ENCODE data around the gene GLI3. TPM values are rescaled to one million over a fixed set of nuclear protein-coding genes. Genes with fewer than 3 reads are reported as not detected.

Gene GLI3
- total and polyA plus RNA-seq, 12 donors, result 0.51 to 9.1 (median 5.3) TPM

- Histone ChIP-seq H3K27me3 (no peaks in the 10 kb centered on the region), H3K36me3 (no peaks in the 10 kb centered on the region), H3K4me3 (no peak overlapping the region), H3K27ac (peak overlapping the region in 1 of 10 donors; percentile 55), H3K4me1 (peaks cover 6 to 30% (median 21%) of the 10 kb centered on the region in 9 donors), H3K9me3 (no peaks in the 10 kb centered on the region)
- TF ChIP-seq, protein P1, sequence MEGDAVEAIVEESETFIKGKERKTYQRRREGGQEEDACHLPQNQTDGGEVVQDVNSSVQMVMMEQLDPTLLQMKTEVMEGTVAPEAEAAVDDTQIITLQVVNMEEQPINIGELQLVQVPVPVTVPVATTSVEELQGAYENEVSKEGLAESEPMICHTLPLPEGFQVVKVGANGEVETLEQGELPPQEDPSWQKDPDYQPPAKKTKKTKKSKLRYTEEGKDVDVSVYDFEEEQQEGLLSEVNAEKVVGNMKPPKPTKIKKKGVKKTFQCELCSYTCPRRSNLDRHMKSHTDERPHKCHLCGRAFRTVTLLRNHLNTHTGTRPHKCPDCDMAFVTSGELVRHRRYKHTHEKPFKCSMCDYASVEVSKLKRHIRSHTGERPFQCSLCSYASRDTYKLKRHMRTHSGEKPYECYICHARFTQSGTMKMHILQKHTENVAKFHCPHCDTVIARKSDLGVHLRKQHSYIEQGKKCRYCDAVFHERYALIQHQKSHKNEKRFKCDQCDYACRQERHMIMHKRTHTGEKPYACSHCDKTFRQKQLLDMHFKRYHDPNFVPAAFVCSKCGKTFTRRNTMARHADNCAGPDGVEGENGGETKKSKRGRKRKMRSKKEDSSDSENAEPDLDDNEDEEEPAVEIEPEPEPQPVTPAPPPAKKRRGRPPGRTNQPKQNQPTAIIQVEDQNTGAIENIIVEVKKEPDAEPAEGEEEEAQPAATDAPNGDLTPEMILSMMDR (IDR thresholded peaks at IDR 0.05), result no peak
- intact Hi-C loops (cut with DNase I), result no loop called here
- DNase-seq, result no peak
- peak in 1 of 8 donors; percentile 13 for ATAC-seq
- WGBS, 2 donors, result 74 to 87% methylated on average over 7 of the region's 7 CpGs
These were observed 141.2 kb downstream of the GLI3 start for GRCh38 chr7:42095791-42096190.

DNA sequence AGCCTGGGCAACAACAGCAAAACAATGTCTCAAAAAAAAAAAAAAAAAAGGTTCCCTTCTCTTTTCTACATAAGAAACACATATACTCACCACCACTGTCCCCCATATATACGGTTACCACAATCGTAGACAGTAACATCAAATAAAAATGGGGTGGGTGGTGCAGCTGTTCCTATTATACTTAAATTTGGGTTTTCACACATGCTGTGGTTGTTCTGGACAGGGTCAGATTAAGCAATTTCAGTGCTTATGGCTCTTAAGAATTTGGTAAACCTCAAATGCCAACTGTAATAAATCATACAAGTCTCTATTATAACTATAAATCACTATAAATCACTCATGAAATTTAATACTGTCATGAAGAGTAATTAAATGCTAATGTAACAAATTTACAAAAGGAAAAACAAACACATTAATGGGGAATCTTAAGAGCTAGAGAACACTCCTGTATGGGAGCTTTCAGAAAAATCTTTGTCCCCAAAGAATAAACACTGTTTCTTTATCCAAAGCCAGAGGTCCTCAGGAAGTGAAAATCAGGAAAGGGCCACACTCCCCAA, 143.6 kb downstream of the GLI3 start:
- no peaks in the 10 kb centered on the region for H3K36me3 ChIP-seq
- TF ChIP-seq, protein P1 (IDR thresholded peaks at IDR 0.05), result no peak
- H3K27ac ChIP-seq, result no peak overlapping the region
- ATAC-seq, result no peak
- peaks cover 6 to 30% (median 21%) of the 10 kb centered on the region in 9 donors for H3K4me1 ChIP-seq
- no peaks in the 10 kb centered on the region for H3K27me3 ChIP-seq
- intact Hi-C loops (cut with DNase I), result no loop called here
- no peak overlapping the region for H3K4me3 ChIP-seq
- no peaks in the 10 kb centered on the region for H3K9me3 ChIP-seq
- no peak for DNase-seq
- WGBS, 2 donors, result 93 to 97% methylated on average over 2 of the region's 2 CpGs

GRCh38 chr7:42091461-42092291, 145.3 kb downstream of the GLI3 start:
- H3K4me1 ChIP-seq, result peaks cover 0 to 17% (median 6%) of the 10 kb centered on the region in 9 donors
- no peak overlapping the region for H3K27ac ChIP-seq
- no peak overlapping the region for H3K4me3 ChIP-seq
- 71 to 74% methylated on average over 24 of the region's 24 CpGs for WGBS, 2 donors
- TF ChIP-seq, protein P1 (IDR thresholded peaks at IDR 0.05), result no peak
- ATAC-seq (no peak), DNase-seq (no peak)
- H3K9me3 ChIP-seq, result no peaks in the 10 kb centered on the region
- intact Hi-C loops (cut with DNase I), result no loop called here
- H3K27me3 ChIP-seq, result no peaks in the 10 kb centered on the region
- H3K36me3 ChIP-seq, result no peaks in the 10 kb centered on the region

GRCh38 chr7:42090806-42091205, 146.2 kb downstream of the GLI3 start:
- Histone ChIP-seq H3K36me3 (no peaks in the 10 kb centered on the region), H3K27me3 (no peaks in the 10 kb centered on the region), H3K4me1 (peaks cover 0 to 8% (median 0%) of the 10 kb centered on the region in 9 donors), H3K27ac (no peak overlapping the region), H3K4me3 (no peak overlapping the region), H3K9me3 (no peaks in the 10 kb centered on the region)
- WGBS, 2 donors, result 87 to 97% methylated on average over 5 of the region's 5 CpGs
- ATAC-seq, result no peak
- intact Hi-C loops (cut with DNase I), result no loop called here
- TF ChIP-seq, protein P1 (IDR thresholded peaks at IDR 0.05), result no peak
- no peak for DNase-seq
